H1 (cell line): ENCODE data around the gene MRPL28. TPM values are rescaled to one million over a fixed set of nuclear protein-coding genes. Genes with fewer than 3 reads are reported as not detected.

Experiments
- CTCF ChIA-PET: fragments of 300-600 bp; sonication (Branson Sonifier 250); formaldehyde crosslinking; loops from one replicate; lab custom pipeline; 2021; ENCODE audit not compliant: partially characterized antibody; lab: Charles Lee
- POLR2A ChIA-PET: fragments of 300-600 bp; sonication (Branson Sonifier 250); formaldehyde crosslinking; loops from one replicate; lab custom pipeline; 2021; ENCODE audit warnings: inconsistent platforms; ENCODE audit not compliant: partially characterized antibody; lab: Charles Lee
- DNase-seq, 2 experiments: peaks; one replicate each; pipeline versions ENCODE4 v3.0.0 to v3.0.0-alpha.2; 2010 to 2022; ENCODE audit warnings: low spot score in 2 of 2, low read depth in 1 of 2, mixed read lengths in 1 of 2
- FAIRE-seq: peaks from 2 replicates; lab custom pipeline; 2011; peaks lifted over from hg19 to GRCh38; lab: Jason Lieb, UNC
- H2AFZ ChIP-seq: 2 replicates; pipeline ENCODE4 v1.8.1; 2012; ENCODE audit warnings: low read length, inconsistent platforms
- H2AK5ac ChIP-seq: 2 replicates; pipeline ENCODE4 v1.6.1; 2013; ENCODE audit warnings: low read depth, low read length
- H2BK120ac ChIP-seq: replicated peaks from 2 replicates; pipeline ENCODE3; 2013; ENCODE audit warnings: low read depth, low read length, inconsistent platforms
- H2BK12ac ChIP-seq: 2 replicates; pipeline ENCODE4 v1.6.1; 2013; ENCODE audit warnings: low read depth, low read length
- H2BK15ac ChIP-seq: 2 replicates; pipeline ENCODE4 v1.6.1; 2013; ENCODE audit warnings: low read length
- H2BK20ac ChIP-seq: 2 replicates; pipeline ENCODE4 v1.6.1; 2013; ENCODE audit warnings: low read length
- H2BK5ac ChIP-seq: 2 replicates; pipeline ENCODE4 v1.6.1; 2013; ENCODE audit warnings: low read depth, low read length
- H3K14ac ChIP-seq: 2 replicates; pipeline ENCODE4 v1.6.1; 2013; ENCODE audit warnings: inconsistent platforms; ENCODE audit not compliant: insufficient read length
- H3K18ac ChIP-seq: 2 replicates; pipeline ENCODE4 v1.6.1; 2013; ENCODE audit warnings: low read length; ENCODE audit errors: extremely low read depth
- H3K23ac ChIP-seq: 2 replicates; pipeline ENCODE4 v1.6.1; 2013; ENCODE audit warnings: inconsistent platforms; ENCODE audit not compliant: insufficient read length
- H3K23me2 ChIP-seq: 2 replicates; pipeline ENCODE4 v1.6.1; 2013; ENCODE audit warnings: low read depth, low read length
- H3K27ac ChIP-seq: 2 replicates; pipeline ENCODE4 v1.6.1; 2011; ENCODE audit warnings: low read depth, low read length, inconsistent platforms
- H3K27me3 ChIP-seq, 4 experiments: replicated peaks in 1 of 4; 1 replicate in 1 of 4; 2 replicates in 3 of 4; pipeline versions ENCODE4 v1.6.1 to v1.8.1; 2011 to 2013; ENCODE audit warnings: low read length in 3 of 4, mild to moderate bottlenecking in 3 of 4, inconsistent platforms in 2 of 4, mixed read lengths in 2 of 4, moderate library complexity in 1 of 4; ENCODE audit not compliant: control insufficient read depth in 3 of 4, insufficient read depth in 3 of 4; ENCODE audit errors: extremely low read depth in 1 of 4
- H3K36me3 ChIP-seq, 4 experiments: 2 replicates each; pipeline versions ENCODE4 v1.6.1 to v1.8.1; 2011 to 2013; ENCODE audit warnings: mild to moderate bottlenecking in 4 of 4, low read length in 3 of 4, moderate library complexity in 2 of 4, control low read depth in 1 of 4, inconsistent platforms in 1 of 4; ENCODE audit not compliant: insufficient read depth in 4 of 4, control insufficient read depth in 2 of 4
- H3K4ac ChIP-seq: replicated peaks from 2 replicates; pipeline ENCODE3; 2013; ENCODE audit warnings: low read length, low read depth, mixed read lengths, inconsistent platforms; ENCODE audit not compliant: insufficient read length
- H3K4me1 ChIP-seq, 4 experiments: replicated peaks in 1 of 4; 1 replicate in 1 of 4; 2 replicates in 3 of 4; pipeline versions ENCODE4 v1.6.1 to v1.8.1; 2011 to 2013; ENCODE audit warnings: low read length in 3 of 4, inconsistent platforms in 2 of 4, mixed read lengths in 1 of 4; ENCODE audit not compliant: insufficient read depth in 4 of 4, control insufficient read depth in 3 of 4
- H3K4me2 ChIP-seq, 2 experiments: 2 replicates each; pipeline versions ENCODE4 v1.6.1 to v1.8.1; 2011 to 2013; ENCODE audit warnings: low read depth in 2 of 2, low read length in 2 of 2, control low read depth in 1 of 2, inconsistent platforms in 1 of 2, mild to moderate bottlenecking in 1 of 2; ENCODE audit not compliant: insufficient read depth in 1 of 2
- H3K4me3 ChIP-seq, 4 experiments: fragments of 200-600, 300-600 bp in 1 of 4; sonication (generic), shearing (Covaris generic), sonication (Bioruptor Twin) in 1 of 4; 2 replicates each; pipeline versions ENCODE4 v1.5.1 to v1.8.1; 2011 to 2016; ENCODE audit warnings: low read length in 4 of 4, low read depth in 3 of 4, control low read depth in 2 of 4, inconsistent platforms in 2 of 4, mild to moderate bottlenecking in 2 of 4, mixed read lengths in 1 of 4, moderate library complexity in 1 of 4; ENCODE audit not compliant: insufficient read depth in 2 of 4; ENCODE audit errors: extremely low read depth in 1 of 4
- H3K56ac ChIP-seq: replicated peaks from 2 replicates; pipeline ENCODE3; 2013; ENCODE audit warnings: low read depth, mild to moderate bottlenecking, mixed read lengths, low read length, inconsistent platforms; ENCODE audit not compliant: insufficient read length
- H3K79me1 ChIP-seq: 2 replicates; pipeline ENCODE4 v1.6.1; 2013; ENCODE audit warnings: low read depth, low read length, control low read depth
- H3K79me2 ChIP-seq, 2 experiments: 2 replicates each; pipeline versions ENCODE4 v1.6.1 to v1.8.1; 2012 to 2013; ENCODE audit warnings: low read length in 2 of 2, mild to moderate bottlenecking in 2 of 2, inconsistent platforms in 1 of 2; ENCODE audit not compliant: insufficient read depth in 2 of 2, control insufficient read depth in 1 of 2
- H3K9ac ChIP-seq, 4 experiments: replicated peaks in 1 of 4; 1 replicate in 1 of 4; 2 replicates in 3 of 4; pipeline versions ENCODE4 v1.6.1 to v1.8.1; 2011 to 2013; ENCODE audit warnings: low read depth in 3 of 4, low read length in 3 of 4, control low read depth in 2 of 4, mild to moderate bottlenecking in 2 of 4, moderate library complexity in 2 of 4, inconsistent platforms in 1 of 4; ENCODE audit errors: extremely low read depth in 1 of 4
- H3K9me3 ChIP-seq, 2 experiments: 2 replicates each; pipeline versions ENCODE4 v1.6.1 to v1.8.1; 2012 to 2013; ENCODE audit warnings: mild to moderate bottlenecking in 2 of 2, moderate library complexity in 2 of 2, control low read depth in 1 of 2, inconsistent platforms in 1 of 2, low read depth in 1 of 2, low read length in 1 of 2, mixed read lengths in 1 of 2; ENCODE audit not compliant: insufficient read depth in 2 of 2
- H4K20me1 ChIP-seq, 2 experiments: replicated peaks in 1 of 2; 2 replicates each; pipeline versions ENCODE3 to v1.8.1; 2011 to 2013; ENCODE audit warnings: inconsistent platforms in 2 of 2, low read length in 2 of 2, mild to moderate bottlenecking in 1 of 2; ENCODE audit not compliant: insufficient read depth in 2 of 2, control insufficient read depth in 1 of 2
- H4K5ac ChIP-seq: 2 replicates; pipeline ENCODE4 v1.6.1; 2013; ENCODE audit warnings: low read length, low read depth, mixed read lengths, inconsistent platforms; ENCODE audit not compliant: insufficient read length
- H4K8ac ChIP-seq: 2 replicates; pipeline ENCODE4 v1.8.0; 2013; ENCODE audit warnings: mild to moderate bottlenecking, moderate library complexity, low read length, inconsistent platforms; ENCODE audit not compliant: insufficient read depth; ENCODE audit errors: extremely low read depth
- H4K91ac ChIP-seq: replicated peaks from 2 replicates; pipeline ENCODE3; 2013; ENCODE audit warnings: low read length, mixed read lengths, inconsistent platforms; ENCODE audit not compliant: insufficient read length
- ASH2L ChIP-seq: fragments of 200-600, 300-600 bp; sonication (generic); IDR thresholded peaks from one replicate; pipeline ENCODE4 v1.7.1; 2017; ENCODE audit warnings: low read length
- ATF3 ChIP-seq: IDR thresholded peaks from 2 replicates; pipeline ENCODE4 v1.6.1; 2011; ENCODE audit warnings: low read depth, mild to moderate bottlenecking, low read length; ENCODE audit not compliant: insufficient read depth
- MAX ChIP-seq: IDR thresholded peaks from 2 replicates; pipeline ENCODE4 v1.6.1; 2012; ENCODE audit warnings: inconsistent platforms
- PHF8 ChIP-seq: fragments of 200-600 bp; sonication (generic); conservative IDR thresholded peaks from 2 replicates; pipeline ENCODE4 v1.7.1; 2012; ENCODE audit warnings: low read depth, mild to moderate bottlenecking, inconsistent platforms, low read length, moderate library complexity
- POLR2A ChIP-seq, 2 experiments: IDR thresholded peaks; 1 replicate in 1 of 2; 2 replicates in 1 of 2; pipeline ENCODE4 v1.6.1; 2011; ENCODE audit warnings: low read depth in 2 of 2, low read length in 2 of 2, mild to moderate bottlenecking in 2 of 2; ENCODE audit errors: control extremely low read depth in 1 of 2
- POLR2AphosphoS5 ChIP-seq: IDR thresholded peaks from 2 replicates; pipeline ENCODE4 v1.6.1; 2011; ENCODE audit warnings: low read depth, low read length
- RXRA ChIP-seq: IDR thresholded peaks from 2 replicates; pipeline ENCODE4 v1.6.1; 2011; ENCODE audit warnings: low read depth, mild to moderate bottlenecking, low read length, moderate library complexity; ENCODE audit not compliant: insufficient read depth
- SP1 ChIP-seq: IDR thresholded peaks from 2 replicates; pipeline ENCODE4 v1.6.1; 2011; ENCODE audit warnings: low read depth, low read length
- TAF1 ChIP-seq: IDR thresholded peaks from 2 replicates; pipeline ENCODE4 v1.6.1; 2011; ENCODE audit warnings: mild to moderate bottlenecking, low read depth, low read length
- TAF7 ChIP-seq: optimal IDR thresholded peaks from 2 replicates; pipeline ENCODE3; 2011; ENCODE audit warnings: low read depth, mild to moderate bottlenecking, inconsistent platforms, low read length, moderate library complexity, borderline replicate concordance
- WGBS, 2 experiments: shearing (Covaris generic) in 1 of 2; methylation state at CpG; one replicate each; pipeline versions ENCODE4 v1.1.6 to v1.1.7; 2013 to 2015; ENCODE audit warnings: low lambda C conversion rate in 2 of 2, mixed read lengths in 2 of 2, inconsistent platforms in 1 of 2, low coverage in 1 of 2, missing lambda C conversion rate in 1 of 2; ENCODE audit not compliant: insufficient replicate concordance in 2 of 2, insufficient coverage in 1 of 2, insufficient read length in 1 of 2; ENCODE audit errors: extremely low coverage in 1 of 2, missing lambda C conversion rate in 1 of 2; 5-methylcytosine and 5-hydroxymethylcytosine counted together
- polyA plus RNA-seq, 7 experiments: library from polyadenylated mRNA; depleted of rRNA in 3 of 7; stranded (reverse) in 5 of 7; unstranded in 2 of 7; fragments of >200 nt in 5 of 7; fragments of 200-250 nt in 2 of 7; gene quantifications; 1 replicate in 5 of 7; 2 replicates in 1 of 7; 4 replicates in 1 of 7; pipeline versions ENCODE4 v1.2.1 to v1.2.3, GENCODE V29; 2011 to 2013; ENCODE audit warnings: missing spikeins in 2 of 7, mixed read lengths in 2 of 7
- total RNA-seq: library from RNA; stranded (reverse); fragmentation: NEBNext Ultra II Directional; extraction: Animal tissue kit (Norgen Biotek cat#: 25700); gene quantifications from 2 replicates; pipeline ENCODE4 v1.2.1, GENCODE V29; 2021

MRPL28 gene
- total and polyA plus RNA-seq, 2 of the 8 experiments (the other 6 are each of a cell fraction or from before 2014, with no cell fraction given) = 88.9 to 188 TPM

GRCh38 chr16:397135-397661, 26.9 kb upstream of the MRPL28 start, which contains the start of gene NME4:
NME4 (plus strand) TSS chr16:397199; CDS start chr16:397223, 24 bp downstream.
- ChIA-PET POLR2A (interaction anchor here (1.0 to 6.7 kb wide), 13 partner anchors 9 to 129 kb away, joined by 3 to 67 read pairs (median 4); partner anchors contain the start of genes MRPL28 and RAB11FIP3), CTCF (interaction anchor here (1.2 to 1.8 kb wide), 2 partner anchors 16 to 93 kb away, joined by 4 read pairs; no protein-coding TSS in a partner anchor)
- DNase-seq (peak in 1 of 2 experiments; percentile 73), FAIRE-seq (no peak)
- Histone ChIP-seq H3K4me2 (peak within 1 kb of the TSS; percentile 67 to 71), H4K8ac (peak within 1 kb of the TSS; percentile 96), H4K5ac (peak within 1 kb of the TSS; percentile 57), H2BK12ac (0 out of 2 replicates have a peak within 1 kb of the TSS, but pooled peaks have one; percentile 80), H3K4ac (peak within 1 kb of the TSS; percentile 97), H3K56ac (no peak within 1 kb of the TSS), H4K91ac (peak within 1 kb of the TSS; percentile 74), H2BK20ac (no peak within 1 kb of the TSS), H2AK5ac (no peak within 1 kb of the TSS; the same call in 1 of the 2 replicates), H3K9ac (peak within 1 kb of the TSS; percentile 68 to 95 (median 82); a peak in 5 of 7 replicates), H3K14ac (no peak within 1 kb of the TSS), H3K79me2 (no peaks in the 10 kb centered on the region; a peak in 1 of 4 replicates), H2BK5ac (peak within 1 kb of the TSS; percentile 91), H3K36me3 (peaks cover 7 to 18% (median 14%) of the 10 kb centered on the region in 4 experiments; a peak in 6 of 8 replicates), H3K9me3 (peaks cover 0 to under 1% of the 10 kb centered on the region in 2 experiments; a peak in 2 of 4 replicates), H3K79me1 (no peaks in the 10 kb centered on the region; the same call in 1 of the 2 replicates), H3K23ac (no peak within 1 kb of the TSS), H3K4me3 (peak within 1 kb of the TSS; percentile 52 to 91 (median 70)), H3K27me3 (no peaks in the 10 kb centered on the region), H2BK15ac (0 out of 2 replicates have a peak within 1 kb of the TSS, but pooled peaks have one; percentile 3), H2BK120ac (no peak within 1 kb of the TSS), H4K20me1 (peaks cover 2 to 21% of the 10 kb centered on the region in 2 experiments), H3K18ac (peak within 1 kb of the TSS; percentile 62)
- TF ChIP-seq MAX (peak; percentile 74), TAF1 (peak; percentile 66), PHF8 (peak; percentile 77), SP1 (no peak), TAF7 (peak; percentile 48), ASH2L (no peak), RXRA (no peak), POLR2A (IDR thresholded peaks at IDR 0.05; ENCODE audit: control extremely low read depth in 1 of 2, low read depth in 2 of 2, low read length in 2 of 2) (peak in 1 of 2 experiments; percentile 61; a peak in 1 of 3 replicates), POLR2AphosphoS5 (peak; percentile 56), ATF3 (no peak)
- TF ChIP-seq, all 59 proteins: peak for 6
- Histone ChIP-seq H3K4me1 (peaks cover 0 to 26% (median 13%) of the 10 kb centered on the region in 4 experiments; a peak in 6 of 7 replicates), H2AFZ (no peak within 1 kb of the TSS), H3K23me2 (peaks cover 5% of the 10 kb centered on the region), H3K27ac (peak within 1 kb of the TSS; percentile 90)
- 3% methylated on average over 33 of the region's 75 CpGs; no CpG with 5 or more reads in 1 of the 2 experiments for WGBS, 2 experiments
